IgD-negative memory B cell (primary cell): ENCODE data around the gene AFAP1L1. TPM values are rescaled to one million over a fixed set of nuclear protein-coding genes. Genes with fewer than 3 reads are reported as not detected.

Experiments used
- H3K27ac Mint-ChIP-seq, 3 donors: one replicate each; pipeline ENCODE4 v1.8.0; 2020 to 2022; ENCODE audit warnings: mild to moderate bottlenecking in 3 of 3, mixed read lengths in 3 of 3, moderate library complexity in 1 of 3
- H3K27me3 Mint-ChIP-seq: one replicate; pipeline ENCODE4 v1.8.0; 2021; ENCODE audit warnings: mixed read lengths
- H3K36me3 Mint-ChIP-seq: one replicate; pipeline ENCODE4 v1.8.0; 2020; ENCODE audit warnings: mild to moderate bottlenecking, mixed read lengths
- H3K4me1 Mint-ChIP-seq, 3 donors: one replicate each; pipeline ENCODE4 v1.8.0; 2020 to 2022; ENCODE audit warnings: mixed read lengths in 3 of 3, mild to moderate bottlenecking in 1 of 3
- H3K4me3 Mint-ChIP-seq, 4 donors: one replicate each; pipeline ENCODE4 v1.8.0; 2020 to 2022; ENCODE audit warnings: mild to moderate bottlenecking in 4 of 4, mixed read lengths in 4 of 4, moderate library complexity in 3 of 4
- H3K9me3 Mint-ChIP-seq, 3 donors: one replicate each; pipeline ENCODE4 v1.8.0; 2020 to 2021; ENCODE audit warnings: mixed read lengths in 3 of 3, mild to moderate bottlenecking in 1 of 3
- polyA plus RNA-seq: library from polyadenylated mRNA; unstranded; fragments of 300-500 nt; fragmentation: Illumina TruSeq; gene quantifications from one replicate; pipeline ENCODE4 v1.2.3, GENCODE V29; 2021

AFAP1L1 gene
- polyA plus RNA-seq, 1 donor from 2014 or later = not detected

DNA sequence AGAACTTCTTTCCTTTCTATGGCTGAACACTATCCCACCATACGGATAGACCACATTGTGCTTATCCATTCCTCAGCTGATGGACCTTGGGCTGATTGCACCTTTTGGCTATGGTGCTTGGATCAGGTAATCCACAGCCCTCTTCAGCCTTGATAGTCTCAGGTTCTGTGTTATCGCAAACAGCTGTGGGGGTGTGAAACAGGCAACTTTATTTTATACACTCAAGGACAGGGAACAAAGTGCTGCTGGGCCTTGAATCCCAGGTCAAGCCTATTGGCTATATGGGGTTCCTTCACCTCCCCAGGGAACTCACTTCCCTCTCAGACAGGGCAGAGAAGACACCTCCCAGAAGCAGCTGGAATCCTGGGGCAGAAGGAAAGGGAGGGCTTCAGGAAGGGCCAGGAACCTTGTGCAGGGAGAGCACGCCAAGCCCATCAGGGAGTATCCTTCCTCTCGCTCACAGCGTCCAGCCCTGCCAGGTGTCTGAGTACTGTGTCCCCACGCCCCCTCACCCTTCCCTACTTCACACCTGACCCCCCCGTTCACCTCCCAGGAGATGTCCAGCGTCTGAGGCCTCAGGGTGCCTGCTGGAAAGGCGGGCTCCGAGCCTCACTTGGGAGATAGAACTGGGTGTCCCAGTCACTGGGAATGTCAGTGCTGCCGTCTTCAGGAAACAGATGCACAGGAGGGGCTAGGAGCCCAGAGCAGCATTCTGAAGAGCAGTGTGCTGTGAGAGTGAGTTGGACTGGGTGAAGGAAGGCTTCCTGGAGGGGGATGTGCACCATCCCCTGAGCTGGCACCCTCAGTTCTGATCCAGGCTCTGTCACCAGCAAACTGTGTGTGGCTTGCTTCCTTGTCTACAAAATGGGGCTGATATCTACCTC is 32.8 kb downstream of the AFAP1L1 start:
- H3K27me3 Mint-ChIP-seq = peaks cover 8% of the 10 kb centered on the region
- H3K4me3 Mint-ChIP-seq = no peak overlapping the region
- H3K4me1 Mint-ChIP-seq = peaks cover 0 to 3% (median 0%) of the 10 kb centered on the region in 3 donors
- H3K9me3 Mint-ChIP-seq = no peaks in the 10 kb centered on the region
- no peaks in the 10 kb centered on the region for H3K36me3 Mint-ChIP-seq
- H3K27ac Mint-ChIP-seq = no peak overlapping the region

DNA sequence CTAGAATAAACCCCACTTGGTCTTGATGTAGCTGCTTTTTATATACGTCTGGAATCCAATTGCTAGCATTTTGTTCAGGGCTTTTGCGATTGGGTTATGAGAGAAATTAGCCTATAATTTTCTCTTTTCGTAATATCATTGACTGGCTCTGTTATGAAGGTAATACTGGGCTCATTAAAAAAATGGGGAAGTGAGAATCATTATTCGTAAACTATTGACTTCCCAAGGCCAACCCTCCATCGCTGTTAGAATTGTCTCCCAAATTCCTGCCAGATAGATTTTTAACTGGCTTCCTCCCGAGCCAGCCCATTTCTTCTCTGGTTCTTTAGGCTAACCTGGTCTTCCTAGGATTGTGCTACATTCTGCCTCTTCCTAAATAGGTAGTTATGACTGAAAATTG is 37.7 kb downstream of the AFAP1L1 start:
- H3K36me3 Mint-ChIP-seq = no peaks in the 10 kb centered on the region
- H3K9me3 Mint-ChIP-seq = no peaks in the 10 kb centered on the region
- H3K27me3 Mint-ChIP-seq = peaks cover 2% of the 10 kb centered on the region
- H3K27ac Mint-ChIP-seq = no peak overlapping the region
- no peak overlapping the region for H3K4me3 Mint-ChIP-seq
- peaks cover 0 to 3% (median 0%) of the 10 kb centered on the region in 3 donors for H3K4me1 Mint-ChIP-seq

DNA sequence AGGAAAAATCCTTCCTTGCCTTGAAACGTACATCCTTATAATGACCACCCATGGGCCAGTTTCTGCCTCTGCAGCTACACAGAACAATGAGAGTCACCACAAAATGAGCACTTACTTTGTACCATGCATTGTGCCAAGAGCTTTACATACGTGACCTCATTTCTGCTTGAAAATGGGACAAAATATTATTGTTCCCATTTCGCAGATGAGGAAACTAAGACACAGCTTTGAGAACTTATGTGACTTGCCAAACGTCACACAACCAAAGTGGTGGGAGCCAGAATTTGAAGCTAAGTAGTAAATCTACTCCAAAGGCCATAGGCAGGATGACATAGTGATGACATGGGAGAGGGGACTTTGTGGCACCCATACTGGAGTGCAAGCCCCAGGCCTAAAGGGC is 38.8 kb downstream of the AFAP1L1 start:
- Mint-ChIP-seq H3K4me3 (no peak overlapping the region), H3K9me3 (no peaks in the 10 kb centered on the region), H3K4me1 (peaks cover 0 to 3% (median 0%) of the 10 kb centered on the region in 3 donors), H3K27me3 (no peaks in the 10 kb centered on the region), H3K36me3 (no peaks in the 10 kb centered on the region), H3K27ac (no peak overlapping the region)

DNA sequence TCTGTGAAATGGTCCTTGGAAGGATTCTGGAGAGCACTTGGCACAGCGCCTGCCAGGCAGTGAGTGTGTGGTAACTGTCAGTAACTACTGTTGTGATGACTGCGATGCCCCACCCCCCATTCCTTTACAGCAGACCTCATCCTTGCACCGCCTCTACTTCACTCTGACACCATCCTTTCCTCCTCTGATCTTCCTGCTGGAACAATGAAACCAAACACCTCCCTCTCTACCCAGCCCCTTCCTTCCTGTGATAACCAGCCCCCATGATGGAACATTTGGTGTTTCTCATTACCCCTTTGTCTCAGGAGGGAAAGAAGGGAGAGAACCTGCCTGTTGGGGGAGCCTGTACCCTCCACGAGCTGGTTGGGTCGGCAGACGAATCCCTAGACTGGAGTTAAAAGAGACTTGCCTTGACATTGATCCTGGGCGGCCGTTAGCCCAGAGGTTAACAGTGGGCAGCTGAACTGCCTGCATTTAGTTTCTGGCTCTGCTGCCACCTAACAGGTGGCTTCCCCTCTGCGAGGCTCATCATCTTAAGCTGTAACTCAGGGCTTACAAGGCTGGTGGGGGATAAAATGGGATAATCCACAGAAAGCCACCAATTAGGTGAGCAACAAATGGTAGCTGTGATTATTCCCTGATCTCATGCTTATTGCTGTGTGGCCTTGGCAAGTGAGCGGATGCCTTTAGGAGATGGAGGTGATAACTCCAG is 39.4 kb downstream of the AFAP1L1 start:
- H3K27me3 Mint-ChIP-seq = no peaks in the 10 kb centered on the region
- no peaks in the 10 kb centered on the region for H3K36me3 Mint-ChIP-seq
- H3K4me3 Mint-ChIP-seq = no peak overlapping the region
- H3K4me1 Mint-ChIP-seq = peaks cover 0 to 3% (median 0%) of the 10 kb centered on the region in 3 donors
- H3K27ac Mint-ChIP-seq = no peak overlapping the region
- H3K9me3 Mint-ChIP-seq = no peaks in the 10 kb centered on the region

DNA sequence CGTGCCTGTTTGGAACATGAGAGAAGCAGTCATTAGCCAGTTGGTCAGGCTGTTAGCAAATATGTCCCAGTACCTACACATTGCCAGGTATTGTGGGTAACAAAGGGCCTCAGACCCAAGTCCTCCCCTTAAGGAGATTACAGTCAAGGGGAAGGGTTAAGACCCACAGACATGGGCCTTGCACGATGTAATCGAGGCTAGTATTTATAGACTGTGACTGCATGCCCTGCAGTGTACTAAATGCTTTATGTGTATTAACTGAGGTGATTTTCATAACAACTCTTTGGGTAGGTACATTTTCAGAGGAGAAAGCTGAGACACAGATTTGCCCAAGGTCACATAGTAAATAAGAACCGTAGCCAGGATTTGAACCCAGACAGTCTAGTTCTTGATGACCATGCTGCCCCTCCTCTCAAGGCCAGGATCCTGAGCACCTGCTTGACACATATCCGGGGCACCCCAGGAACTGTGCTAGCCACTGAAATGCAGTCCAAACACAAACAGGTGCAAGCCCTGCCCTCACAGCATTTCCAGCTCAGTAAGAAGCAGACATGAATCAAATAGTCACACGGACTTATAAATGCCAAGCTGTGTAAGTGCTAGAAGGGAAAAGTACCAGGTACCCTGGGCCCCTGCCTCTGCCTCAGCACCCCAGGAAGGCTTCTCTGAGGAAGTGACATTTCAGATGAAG is 41.6 kb downstream of the AFAP1L1 start:
- Mint-ChIP-seq H3K9me3 (no peaks in the 10 kb centered on the region), H3K4me1 (peaks cover 0 to 3% (median 0%) of the 10 kb centered on the region in 3 donors), H3K27me3 (no peaks in the 10 kb centered on the region), H3K27ac (no peak overlapping the region), H3K36me3 (no peaks in the 10 kb centered on the region), H3K4me3 (no peak overlapping the region)

DNA sequence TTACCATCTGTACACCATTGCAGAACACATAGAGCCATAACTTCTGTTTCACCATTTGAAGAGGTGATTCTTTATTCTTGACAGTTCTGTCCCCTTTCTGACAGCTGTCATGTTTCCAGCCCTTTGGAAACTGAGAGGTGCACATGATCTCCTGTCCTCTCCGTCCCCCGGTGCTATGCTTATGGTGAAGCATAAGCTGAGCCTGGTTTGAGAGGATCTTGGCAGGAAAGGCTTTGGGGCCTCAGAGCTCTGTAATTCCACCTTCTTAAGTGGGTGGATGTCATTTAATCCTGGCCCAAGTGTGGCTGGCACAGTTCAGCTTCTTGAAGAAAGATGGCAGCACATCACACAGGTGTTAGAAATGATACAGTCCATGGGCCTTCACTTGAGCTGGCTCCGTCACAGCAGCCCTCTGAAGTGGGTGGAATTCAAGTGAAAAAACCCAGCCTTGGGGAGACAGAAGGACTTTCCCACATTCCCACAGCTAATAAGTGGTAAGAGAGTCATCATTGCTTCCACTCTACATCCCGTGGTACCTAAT is 43.0 kb downstream of the AFAP1L1 start:
- Mint-ChIP-seq H3K4me3 (no peak overlapping the region), H3K27me3 (no peaks in the 10 kb centered on the region), H3K9me3 (no peaks in the 10 kb centered on the region), H3K36me3 (no peaks in the 10 kb centered on the region), H3K4me1 (no peaks in the 10 kb centered on the region), H3K27ac (no peak overlapping the region)

DNA sequence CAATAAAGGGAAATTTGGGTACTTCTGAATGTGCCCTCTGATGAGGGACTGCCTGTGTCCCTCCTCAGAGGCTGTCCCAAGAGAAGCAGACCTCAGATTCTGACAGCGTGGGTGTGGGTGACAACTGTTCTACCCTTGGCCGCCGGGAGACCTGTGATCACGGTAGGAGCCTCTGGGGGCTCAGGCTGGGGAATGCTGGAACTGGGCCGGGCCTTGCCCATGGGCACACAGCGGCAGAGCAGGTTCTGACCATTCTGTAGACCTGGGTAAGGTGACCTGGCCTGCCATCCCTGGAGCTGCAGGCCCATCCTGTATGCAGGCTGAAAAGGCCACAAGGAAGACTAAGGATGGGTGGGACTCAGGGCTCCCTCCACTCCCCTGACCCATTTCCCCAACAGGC is 44.1 kb downstream of the AFAP1L1 start:
- no peaks in the 10 kb centered on the region for H3K36me3 Mint-ChIP-seq
- no peaks in the 10 kb centered on the region for H3K4me1 Mint-ChIP-seq
- no peaks in the 10 kb centered on the region for H3K27me3 Mint-ChIP-seq
- H3K4me3 Mint-ChIP-seq = no peak overlapping the region
- no peaks in the 10 kb centered on the region for H3K9me3 Mint-ChIP-seq
- peak overlapping the region in 1 of 3 donors; percentile 59 for H3K27ac Mint-ChIP-seq

DNA sequence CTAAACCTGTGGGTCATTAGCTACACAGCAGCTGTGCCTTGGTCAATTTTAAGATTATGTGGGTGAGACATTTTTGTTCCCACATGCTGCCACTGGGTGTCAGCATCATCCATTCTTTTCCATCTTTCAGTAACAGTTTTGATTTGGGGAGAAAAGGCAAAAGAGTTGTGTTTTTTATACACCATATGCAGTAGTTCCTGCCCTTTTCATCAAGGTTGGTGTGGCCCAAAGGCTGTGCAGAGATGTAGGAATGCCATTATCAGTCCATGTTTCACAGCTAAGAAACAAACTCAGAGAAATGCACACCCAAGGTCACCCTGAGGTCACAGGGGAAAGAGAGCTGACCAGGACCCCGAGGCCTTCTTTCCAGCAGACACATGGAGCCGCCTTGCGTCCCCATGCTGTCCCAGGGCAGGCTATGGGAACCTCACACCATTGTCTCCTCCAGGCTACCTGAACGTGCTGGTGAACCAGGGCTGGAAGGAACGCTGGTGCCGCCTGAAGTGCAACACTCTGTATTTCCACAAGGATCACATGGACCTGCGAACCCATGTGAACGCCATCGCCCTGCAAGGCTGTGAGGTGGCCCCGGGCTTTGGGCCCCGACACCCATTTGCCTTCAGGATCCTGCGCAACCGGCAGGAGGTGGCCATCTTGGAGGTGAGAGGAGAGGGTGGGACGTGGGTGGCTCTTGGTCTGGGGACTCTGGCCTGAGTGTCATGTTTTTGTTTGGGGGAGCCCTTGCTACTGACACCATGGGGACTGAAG is 45.8 kb downstream of the AFAP1L1 start:
- no peak overlapping the region for H3K4me3 Mint-ChIP-seq
- H3K36me3 Mint-ChIP-seq = no peaks in the 10 kb centered on the region
- H3K27me3 Mint-ChIP-seq = no peaks in the 10 kb centered on the region
- no peaks in the 10 kb centered on the region for H3K4me1 Mint-ChIP-seq
- H3K9me3 Mint-ChIP-seq = no peaks in the 10 kb centered on the region
- no peak overlapping the region for H3K27ac Mint-ChIP-seq

DNA sequence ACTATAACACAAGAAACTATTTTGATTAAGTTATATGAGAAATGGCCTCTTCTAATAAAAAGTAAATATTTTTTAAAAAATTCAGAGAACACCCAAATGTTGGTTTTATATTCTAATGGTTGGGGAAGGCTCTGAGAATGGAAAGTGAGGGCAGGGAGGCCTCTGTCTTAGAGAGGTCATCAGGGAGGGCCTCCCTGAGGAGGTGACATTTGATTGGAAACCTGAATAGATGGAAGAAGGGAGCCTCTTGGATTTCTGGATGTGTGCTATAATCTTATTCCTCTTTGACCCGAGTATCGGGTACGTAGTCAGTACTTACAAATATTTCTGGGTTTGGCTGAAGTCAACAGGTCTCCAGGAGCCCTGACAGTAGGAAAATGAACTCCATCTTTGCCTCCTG is 47.5 kb downstream of the AFAP1L1 start:
- no peak overlapping the region for H3K4me3 Mint-ChIP-seq
- H3K9me3 Mint-ChIP-seq = no peaks in the 10 kb centered on the region
- H3K4me1 Mint-ChIP-seq = no peaks in the 10 kb centered on the region
- no peaks in the 10 kb centered on the region for H3K36me3 Mint-ChIP-seq
- no peak overlapping the region for H3K27ac Mint-ChIP-seq
- no peaks in the 10 kb centered on the region for H3K27me3 Mint-ChIP-seq

DNA sequence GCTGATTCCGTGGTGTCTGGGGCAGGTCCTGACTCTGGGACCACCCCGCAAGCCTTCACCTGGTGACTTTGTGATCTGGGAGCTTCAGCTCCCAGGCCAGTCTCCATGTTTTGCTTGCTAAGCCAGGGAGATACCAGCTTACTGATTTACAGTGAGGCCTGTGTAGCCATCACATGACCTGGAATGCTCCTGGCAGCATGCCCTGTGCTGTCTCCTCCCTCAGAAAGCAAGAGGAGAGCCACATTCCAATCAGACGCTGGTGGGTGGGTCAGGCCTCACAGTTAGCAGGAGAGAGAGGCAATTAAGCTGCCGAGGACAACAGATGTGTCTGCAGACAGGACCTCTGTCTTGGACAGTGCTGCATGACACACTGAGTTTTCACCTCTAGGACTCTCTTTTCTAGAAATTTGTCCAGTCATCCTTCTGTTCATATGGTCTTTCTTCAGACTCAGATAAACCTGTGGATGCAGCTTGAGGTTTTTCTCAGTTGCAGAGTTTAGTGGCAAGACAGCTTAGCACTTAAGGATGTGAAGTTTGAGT is 49.2 kb downstream of the AFAP1L1 start:
- H3K4me1 Mint-ChIP-seq = no peaks in the 10 kb centered on the region
- no peaks in the 10 kb centered on the region for H3K27me3 Mint-ChIP-seq
- no peaks in the 10 kb centered on the region for H3K9me3 Mint-ChIP-seq
- no peaks in the 10 kb centered on the region for H3K36me3 Mint-ChIP-seq
- no peak overlapping the region for H3K27ac Mint-ChIP-seq
- H3K4me3 Mint-ChIP-seq = no peak overlapping the region

DNA sequence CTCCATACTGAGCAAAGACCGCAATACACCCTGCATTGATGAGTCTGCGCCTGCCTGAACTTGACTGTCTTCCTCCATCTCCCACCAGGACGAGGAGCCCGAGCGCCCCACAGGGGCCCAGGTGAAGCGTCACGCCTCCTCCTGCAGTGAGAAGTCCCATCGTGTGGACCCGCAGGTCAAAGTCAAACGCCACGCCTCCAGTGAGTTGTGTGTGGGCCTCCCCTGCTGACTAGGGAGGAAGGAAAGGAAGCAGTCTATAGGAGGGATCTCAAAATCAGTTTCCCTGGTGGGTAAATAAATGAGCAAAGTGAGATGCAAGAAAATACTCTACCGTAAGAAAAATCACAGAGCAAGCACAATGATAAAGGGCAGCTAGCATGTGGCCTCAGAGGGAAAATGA is 50.9 kb downstream of the AFAP1L1 start:
- Mint-ChIP-seq H3K9me3 (no peaks in the 10 kb centered on the region), H3K4me1 (no peaks in the 10 kb centered on the region), H3K4me3 (no peak overlapping the region), H3K36me3 (no peaks in the 10 kb centered on the region), H3K27me3 (no peaks in the 10 kb centered on the region), H3K27ac (no peak overlapping the region)

DNA sequence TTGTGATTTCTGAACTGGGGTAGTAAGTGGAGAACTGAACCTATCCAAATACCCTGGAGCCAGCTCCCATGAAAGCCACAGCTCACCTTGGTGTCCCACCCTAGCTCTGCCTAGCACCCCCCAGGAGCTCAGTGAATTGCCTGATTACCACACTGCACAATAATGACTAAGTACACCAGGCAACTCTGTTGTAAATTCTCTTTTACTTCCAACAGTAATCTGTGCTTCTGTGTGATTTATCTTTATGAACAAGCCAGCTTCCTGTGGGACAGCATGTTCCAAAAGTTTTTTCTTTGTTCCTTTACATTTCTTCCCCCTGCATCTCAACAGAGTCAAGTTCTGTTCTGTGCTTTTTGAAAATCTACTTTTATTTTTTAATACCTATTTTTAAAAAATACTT is 51.6 kb downstream of the AFAP1L1 start:
- no peak overlapping the region for H3K27ac Mint-ChIP-seq

DNA sequence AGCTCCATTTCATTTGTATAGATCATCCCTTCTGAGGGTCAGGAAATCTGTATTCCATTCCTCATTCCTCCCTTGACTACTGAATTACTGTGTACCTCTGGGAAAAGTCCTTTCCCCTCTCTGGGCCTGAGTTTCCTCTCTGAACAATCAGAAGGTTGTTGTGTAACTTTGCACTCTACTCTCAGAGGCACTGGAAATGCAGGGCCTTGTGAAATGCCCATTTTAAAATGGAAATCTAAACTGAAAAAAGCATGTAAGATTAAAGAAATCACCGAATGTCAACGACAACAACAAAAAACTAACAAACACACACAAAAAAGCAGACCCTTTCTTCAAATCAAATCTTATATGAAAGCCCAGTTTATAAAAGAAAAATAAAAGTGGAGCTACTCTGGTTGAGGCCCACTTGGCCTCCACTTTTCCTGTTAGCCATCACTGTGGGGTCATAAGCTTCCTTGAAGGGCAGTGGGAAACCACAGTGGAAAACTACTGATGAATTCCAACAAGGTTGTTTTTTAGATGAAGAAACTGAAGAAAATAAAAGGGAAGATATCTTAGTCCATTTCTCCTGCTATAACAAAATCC is 52.1 kb downstream of the AFAP1L1 start:
- Mint-ChIP-seq H3K9me3 (no peaks in the 10 kb centered on the region), H3K36me3 (no peaks in the 10 kb centered on the region), H3K27me3 (no peaks in the 10 kb centered on the region), H3K4me1 (no peaks in the 10 kb centered on the region), H3K27ac (no peak overlapping the region), H3K4me3 (no peak overlapping the region)

More for the DNA sequence above, 51.6 kb downstream of the AFAP1L1 start:
- Mint-ChIP-seq H3K9me3 (no peaks in the 10 kb centered on the region), H3K27me3 (no peaks in the 10 kb centered on the region), H3K4me1 (no peaks in the 10 kb centered on the region), H3K36me3 (no peaks in the 10 kb centered on the region), H3K4me3 (no peak overlapping the region)

DNA sequence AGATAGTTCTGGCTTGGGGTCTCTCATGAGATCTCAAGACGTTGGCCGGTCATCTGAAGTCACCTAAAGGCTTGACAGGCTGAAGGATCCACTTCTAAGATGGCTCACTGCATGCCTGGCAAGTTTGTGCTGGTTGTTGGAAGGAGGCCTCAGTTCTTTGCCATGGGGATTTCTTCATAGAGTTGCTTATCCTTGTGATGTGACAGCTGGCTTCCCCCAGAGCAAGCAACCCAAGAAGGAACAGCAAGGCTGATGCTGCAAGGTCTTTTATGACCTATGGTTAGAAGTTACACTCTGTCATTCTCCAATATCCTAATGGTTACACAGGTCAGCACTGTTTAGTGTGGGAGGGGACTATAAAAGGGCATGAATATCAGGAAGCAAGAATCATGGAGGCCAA is 53.0 kb downstream of the AFAP1L1 start:
- H3K9me3 Mint-ChIP-seq = no peaks in the 10 kb centered on the region
- no peak overlapping the region for H3K4me3 Mint-ChIP-seq
- H3K4me1 Mint-ChIP-seq = no peaks in the 10 kb centered on the region
- H3K36me3 Mint-ChIP-seq = no peaks in the 10 kb centered on the region
- no peak overlapping the region for H3K27ac Mint-ChIP-seq
- no peaks in the 10 kb centered on the region for H3K27me3 Mint-ChIP-seq
